DOHH2 (cell line): Measurements from ENCODE around the gene SLC26A1.

ENCODE experiments used
- CTCF ChIP-seq: fragments of 200-600 bp; sonication (generic); IDR thresholded peaks from one replicate; pipeline ENCODE4 v1.5.1; 2014; ENCODE audit warnings: antibody characterized with exemption, mild to moderate bottlenecking, low read depth, low read length; ENCODE audit not compliant: poor library complexity, severe bottlenecking
- EZH2phosphoT487 ChIP-seq: fragments of 200-600 bp; sonication (generic); IDR thresholded peaks from 2 replicates; pipeline ENCODE4 v1.6.1; 2017; ENCODE audit warnings: borderline replicate concordance, mild to moderate bottlenecking, antibody characterized with exemption, low read length, moderate library complexity, mixed read lengths

GRCh38 chr4:998096-998691, 5.0 kb upstream of the SLC26A1 start:
- TF ChIP-seq EZH2phosphoT487 (no peak; the same call in 1 of the 2 replicates), CTCF (no peak)
